HG03103 (cell line): ENCODE measurements around the gene PDPK1.
A peak's percentile ranks its signal among the peaks of the same experiment; 100 is the strongest.

Source experiments
- ATAC-seq: cut with Tn5 transposase; IDR thresholded peaks from one replicate; pipeline ENCODE4 v1.9.1; 2021; ENCODE audit warnings: low read depth; ENCODE audit not compliant: unreplicated experiment

Gene PDPK1

DNA sequence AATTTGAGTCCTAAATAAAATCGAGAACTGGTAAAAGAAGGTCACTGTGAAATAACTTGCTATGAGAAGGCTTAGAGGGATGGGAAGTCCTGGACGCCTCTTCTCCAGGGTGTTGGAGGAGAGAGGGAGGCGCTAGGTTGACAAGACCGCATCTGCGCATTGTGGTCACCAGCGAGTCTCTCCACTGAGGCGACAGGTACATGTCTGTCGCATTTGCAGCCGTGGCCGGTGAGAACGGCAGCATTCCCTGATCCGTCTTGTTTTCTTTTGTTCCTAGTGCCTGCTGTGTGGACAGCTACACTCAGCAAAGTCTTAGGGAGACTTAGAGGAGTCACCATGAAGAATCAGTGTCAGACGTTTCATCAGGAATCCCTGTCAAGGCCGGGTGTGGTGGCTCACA lies 32.1 kb upstream of the PDPK1 start:
- no peak for ATAC-seq

DNA sequence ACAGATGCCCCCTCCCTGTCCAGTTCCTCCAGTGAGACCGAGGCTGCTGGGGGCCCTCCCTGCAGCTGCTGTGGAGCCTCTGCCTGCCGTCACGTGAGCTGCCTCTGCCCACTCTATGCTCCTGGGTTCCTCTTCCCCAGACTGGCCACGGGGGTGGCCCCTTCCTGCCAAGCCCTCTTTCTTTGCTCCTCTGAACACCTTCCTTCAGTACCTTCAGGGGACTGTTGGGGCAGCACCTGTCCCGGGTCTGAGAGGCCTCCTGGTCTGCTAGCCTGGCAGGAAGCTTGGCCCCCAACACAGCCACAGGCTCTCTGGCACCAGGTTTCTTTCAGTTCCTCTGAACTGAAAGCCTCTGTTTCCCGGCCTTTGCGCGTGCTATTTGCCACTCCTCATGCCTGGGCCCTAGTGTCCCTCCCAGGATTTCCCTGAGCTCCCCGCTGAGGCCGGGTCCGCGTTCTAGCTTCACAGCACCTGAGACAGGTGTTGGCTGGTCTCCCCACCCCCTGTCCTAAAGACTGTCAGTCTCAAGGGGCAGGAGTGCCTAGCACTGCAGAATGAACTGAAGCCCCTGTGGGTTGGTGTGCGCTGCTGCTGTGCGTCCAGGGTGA lies 30.7 kb upstream of the PDPK1 start:
- ATAC-seq = no peak

GRCh38 chr16:2507665-2508064 lies 30.2 kb upstream of the PDPK1 start:
- no peak for ATAC-seq

DNA sequence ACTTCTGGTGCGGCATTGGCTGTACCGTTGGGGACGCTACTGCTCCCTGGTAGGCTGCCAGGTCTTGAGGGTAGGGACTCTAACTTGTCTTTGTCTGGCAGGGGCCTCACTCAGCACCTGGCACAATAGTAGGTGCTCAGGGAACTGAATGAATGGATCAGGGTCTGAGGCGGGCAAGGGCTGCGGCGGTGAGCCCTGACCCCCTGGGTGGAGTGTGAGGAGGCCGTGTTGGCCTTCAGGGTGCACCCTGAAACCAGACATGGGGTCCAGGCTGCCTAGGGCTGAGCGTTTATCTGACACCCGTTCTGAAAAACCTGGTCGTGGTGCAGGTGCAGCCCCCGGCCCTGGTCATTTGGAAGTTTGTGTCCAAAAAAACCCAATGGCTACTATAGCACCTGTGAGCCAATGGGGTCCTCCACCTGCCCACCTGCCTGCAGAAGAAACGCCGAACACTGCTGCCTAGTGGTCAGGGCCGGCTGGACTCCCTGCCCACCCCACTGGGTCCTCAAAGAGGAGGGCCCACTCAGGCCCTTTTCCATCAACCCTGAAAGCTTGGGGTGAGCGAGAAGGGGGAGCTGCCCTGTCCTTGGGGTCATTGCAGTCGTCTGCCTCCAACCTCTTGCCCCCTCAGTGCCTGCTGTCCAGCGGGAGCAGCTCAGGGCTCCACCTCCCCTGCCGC lies 29.0 kb upstream of the PDPK1 start:
- ATAC-seq = no peak

- ATAC-seq = no peak
Measured at GRCh38 chr16:2511128-2511800, 26.6 kb upstream of the PDPK1 start.

GRCh38 chr16:2511996-2512734 lies 25.7 kb upstream of the PDPK1 start:
- ATAC-seq = no peak

GRCh38 chr16:2512735-2513404 lies 25.0 kb upstream of the PDPK1 start:
- no peak for ATAC-seq

DNA sequence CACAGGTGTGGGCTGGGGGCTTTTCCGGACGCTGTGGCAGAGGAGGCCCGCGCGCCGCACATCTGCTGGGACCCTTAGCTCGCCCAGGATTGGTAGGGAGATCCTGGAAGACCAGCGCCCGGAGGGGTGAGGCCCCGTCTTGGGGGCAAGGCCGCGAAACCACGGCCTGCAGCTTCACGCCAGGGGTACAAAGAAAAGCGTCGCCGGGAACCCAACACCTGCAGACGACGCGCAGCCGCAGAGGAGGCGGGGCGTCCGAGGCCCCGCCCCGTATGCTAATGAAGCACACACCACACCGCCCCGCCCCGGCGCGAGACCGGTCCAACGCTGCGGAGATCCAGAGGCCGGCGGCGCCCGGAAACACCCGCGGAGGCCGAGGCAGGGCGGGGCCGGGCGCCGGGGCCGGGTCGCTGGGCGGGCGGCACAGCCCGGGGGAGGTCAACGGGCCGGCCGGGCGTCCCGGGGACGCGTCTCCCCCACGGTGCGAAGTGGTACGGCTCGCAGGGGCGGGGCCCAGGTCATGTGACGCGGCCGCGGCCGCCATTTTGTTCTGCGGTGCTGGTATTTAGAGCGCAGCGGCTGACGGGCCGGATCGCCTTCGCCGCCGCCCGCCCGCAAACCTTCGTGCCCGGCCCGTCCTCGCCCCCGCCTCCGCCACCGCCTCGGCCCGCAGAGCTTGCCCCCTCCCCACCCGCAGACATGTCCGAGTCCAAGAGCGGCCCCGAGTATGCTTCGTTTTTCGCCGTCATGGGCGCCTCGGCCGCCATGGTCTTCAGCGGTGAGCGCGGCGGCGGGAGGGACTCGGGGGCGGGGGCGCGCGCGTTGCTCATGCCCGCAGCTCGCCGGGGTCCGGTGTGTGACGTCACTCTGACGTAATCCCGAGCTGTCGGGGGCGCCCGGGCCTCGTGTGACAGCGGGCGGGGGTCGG lies 24.2 kb upstream of the PDPK1 start, which contains the start of gene ATP6V0C:
Gene ATP6V0C, plus strand, starts transcription at position 548 of the 928 bp plus-strand sequence. Its CDS starts 152 bp downstream, at position 700.
- peak; percentile 58 for ATAC-seq

GRCh38 chr16:2514333-2515179 lies 23.3 kb upstream of the PDPK1 start:
- ATAC-seq = no peak

GRCh38 chr16:2515180-2515851 lies 22.5 kb upstream of the PDPK1 start:
- no peak for ATAC-seq

GRCh38 chr16:2516391-2517240 lies 21.2 kb upstream of the PDPK1 start:
- no peak for ATAC-seq

DNA sequence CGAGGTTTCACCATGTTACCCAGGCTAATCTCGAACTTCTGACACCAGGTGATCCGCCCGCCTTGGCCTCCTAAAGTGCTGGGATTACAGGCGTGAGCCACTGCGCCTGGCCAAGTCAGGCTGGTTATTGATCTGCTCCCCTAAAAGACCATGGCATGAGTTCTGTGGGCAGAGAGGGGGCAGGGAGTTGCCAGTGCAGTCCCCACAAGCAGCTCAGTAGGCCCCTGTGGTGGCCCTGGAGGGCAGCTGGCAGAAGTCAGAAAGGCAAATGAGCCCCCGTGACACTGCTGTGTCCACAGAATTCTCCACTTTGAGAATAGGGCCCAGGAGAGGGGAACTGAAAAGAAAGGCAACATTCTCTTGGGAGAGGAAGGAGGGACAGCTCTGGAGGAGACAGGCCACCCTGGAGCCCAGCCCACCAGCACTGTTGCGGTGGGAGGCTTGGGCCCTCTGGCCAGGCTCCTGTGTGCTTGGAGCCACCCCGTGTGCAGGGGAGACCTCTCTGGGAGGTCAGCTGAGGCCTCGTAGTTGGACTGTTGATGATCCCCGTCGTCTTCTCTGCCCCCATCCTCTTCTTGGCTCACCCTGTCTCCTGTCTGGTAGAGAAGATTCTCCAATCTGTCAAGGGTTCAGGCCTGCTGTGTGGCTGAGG lies 19.7 kb upstream of the PDPK1 start:
- no peak for ATAC-seq

- no peak for ATAC-seq
Measured at GRCh38 chr16:2518823-2519710, 18.8 kb upstream of the PDPK1 start.

DNA sequence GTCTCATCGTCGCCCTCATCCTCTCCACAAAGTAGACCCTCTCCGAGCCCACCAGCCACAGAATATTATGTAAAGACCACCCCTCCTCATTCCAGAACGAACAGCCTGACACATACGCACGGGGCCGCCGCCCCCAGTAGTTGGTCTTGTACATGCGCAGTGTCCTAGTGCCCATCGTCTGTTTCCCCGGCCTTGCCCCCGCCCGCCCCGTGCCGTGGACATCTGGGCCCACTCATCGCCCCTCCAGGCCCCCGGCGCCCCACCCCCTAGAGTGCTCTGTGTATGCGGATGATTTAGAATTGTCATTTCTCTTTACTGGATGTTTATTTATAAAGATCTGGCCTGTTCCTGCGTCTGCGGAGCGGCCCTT lies 18.1 kb upstream of the PDPK1 start:
- ATAC-seq = no peak

GRCh38 chr16:2520097-2520783 lies 17.6 kb upstream of the PDPK1 start, which contains the start of gene AMDHD2:
Gene AMDHD2 (plus strand): TSS chr16:2520371. CDS start chr16:2520459, 88 bp downstream.
- peak; percentile 43 for ATAC-seq
